C1 segment of cervical spinal cord (tissue), 14 donors: Measurements from ENCODE around the gene ZBTB20.

ENCODE experiments used
- DNase-seq, 14 donors: peaks; one replicate each; lab custom pipeline; 2025; lab: John Stamatoyannopoulos, UW

ZBTB20 gene

GRCh38 chr3:115089481-115089880, 57.6 kb downstream of the ZBTB20 start:
- DNase-seq, result no peak

- DNase-seq, result no peak
Measured at GRCh38 chr3:115087512-115087911, 59.6 kb downstream of the ZBTB20 start.

GRCh38 chr3:115086344-115086743, 60.7 kb downstream of the ZBTB20 start:
- peak in 1 of 14 donors; percentile 13 for DNase-seq

GRCh38 chr3:115085197-115085865, 61.8 kb downstream of the ZBTB20 start:
- peak in 2 of 14 donors; percentile 7 to 44 for DNase-seq

GRCh38 chr3:115084686-115085085, 62.4 kb downstream of the ZBTB20 start:
- peak in 1 of 14 donors; percentile 43 for DNase-seq

GRCh38 chr3:115082260-115082659, 64.8 kb downstream of the ZBTB20 start:
- DNase-seq, result peak in 1 of 14 donors; percentile 16

- no peak for DNase-seq
Measured at GRCh38 chr3:115081444-115081843, 65.6 kb downstream of the ZBTB20 start.

GRCh38 chr3:115077501-115078250, 69.4 kb downstream of the ZBTB20 start:
- no peak for DNase-seq

- DNase-seq, result no peak
Measured at GRCh38 chr3:115074502-115074901, 72.6 kb downstream of the ZBTB20 start.

GRCh38 chr3:115072265-115073021, 74.6 kb downstream of the ZBTB20 start:
- DNase-seq, result no peak

GRCh38 chr3:115071601-115072000, 75.5 kb downstream of the ZBTB20 start:
- peak in 11 of 14 donors; percentile 18 to 63 (median 44) for DNase-seq

GRCh38 chr3:115071166-115071565, 75.9 kb downstream of the ZBTB20 start:
- peak in 1 of 14 donors; percentile 8 for DNase-seq

- no peak for DNase-seq
Measured at GRCh38 chr3:115068799-115069198, 78.3 kb downstream of the ZBTB20 start.

GRCh38 chr3:115062412-115062956, 84.6 kb downstream of the ZBTB20 start:
- DNase-seq, result peak in 1 of 14 donors; percentile 15

- peak in 13 of 14 donors; percentile 5 to 80 (median 42) for DNase-seq
Measured at GRCh38 chr3:115062009-115062408, 85.1 kb downstream of the ZBTB20 start.

GRCh38 chr3:115052906-115053305, 94.2 kb downstream of the ZBTB20 start:
- DNase-seq, result no peak

GRCh38 chr3:115042351-115042750, 104.7 kb downstream of the ZBTB20 start:
- no peak for DNase-seq

- no peak for DNase-seq
Measured at GRCh38 chr3:115040673-115041286, 106.3 kb downstream of the ZBTB20 start.

- DNase-seq, result no peak
Measured at GRCh38 chr3:115040246-115040645, 106.8 kb downstream of the ZBTB20 start.

GRCh38 chr3:115038817-115039216, 108.3 kb downstream of the ZBTB20 start:
- no peak for DNase-seq

GRCh38 chr3:115022835-115023398, 124.2 kb downstream of the ZBTB20 start:
- DNase-seq, result no peak
